SK-N-SH (cell line): ENCODE results near the gene MAP3K7. TPM values are rescaled to one million over a fixed set of nuclear protein-coding genes. Genes with fewer than 3 reads are reported as not detected.

Experiments
- CTCF ChIA-PET: fragments of 300-600, 350-600 bp; formaldehyde crosslinking; extraction: SDS; loops from one replicate; lab custom pipeline; 2021; lab: Yijun Ruan, JAX
- POLR2A ChIA-PET: fragments of 350-600 bp; sonication (Branson Sonifier 250); formaldehyde crosslinking; extraction: SDS; loops from one replicate; lab custom pipeline; 2020; ENCODE audit warnings: antibody characterized with exemption, inconsistent platforms; lab: Yijun Ruan, JAX
- DNase-seq: peaks from one replicate; pipeline ENCODE4 v3.0.0; 2012
- H2AFZ ChIP-seq: fragments of 200-600 bp; sonication (generic); 2 replicates; pipeline ENCODE4 v1.8.1; 2016; ENCODE audit warnings: antibody characterized with exemption, mild to moderate bottlenecking, low read depth
- H3F3A ChIP-seq: fragments of 200-600 bp; sonication (generic); replicated peaks from 2 replicates; pipeline ENCODE3; 2016; ENCODE audit warnings: antibody characterized with exemption, mild to moderate bottlenecking; ENCODE audit not compliant: insufficient read depth
- H3K27ac ChIP-seq, 2 experiments: fragments of 200-500 bp in 1 of 2; fragments of 200-600 bp in 1 of 2; sonication (Bioruptor generic) in 1 of 2; sonication (generic), shearing (Covaris generic) in 1 of 2; 2 replicates each; pipeline versions ENCODE4 v1.5.1 to v1.6.1; 2014 to 2016; ENCODE audit warnings: low read depth in 2 of 2, inconsistent platforms in 1 of 2, low read length in 1 of 2, mild to moderate bottlenecking in 1 of 2, mixed read lengths in 1 of 2
- H3K27me3 ChIP-seq: fragments of 200-600 bp; sonication (generic), shearing (Covaris generic); 2 replicates; pipeline ENCODE4 v1.6.1; 2016; ENCODE audit warnings: mixed run types; ENCODE audit not compliant: insufficient read depth
- H3K36me3 ChIP-seq, 2 experiments: fragments of 200-500 bp in 1 of 2; fragments of 200-600 bp in 1 of 2; sonication (Bioruptor generic) in 1 of 2; sonication (generic) in 1 of 2; replicated peaks in 1 of 2; 2 replicates each; pipeline versions ENCODE3 to v1.5.1; 2014 to 2016; ENCODE audit warnings: low read length in 1 of 2, mild to moderate bottlenecking in 1 of 2; ENCODE audit not compliant: insufficient read depth in 2 of 2, control insufficient read depth in 1 of 2
- H3K4me1 ChIP-seq, 2 experiments: fragments of 200-500 bp in 1 of 2; fragments of 200-600 bp in 1 of 2; sonication (Bioruptor generic) in 1 of 2; sonication (generic), shearing (Covaris generic) in 1 of 2; 2 replicates each; pipeline versions ENCODE4 v1.5.1 to v1.6.1; 2014 to 2016; ENCODE audit warnings: low read depth in 1 of 2, low read length in 1 of 2, mixed run types in 1 of 2; ENCODE audit not compliant: insufficient read depth in 2 of 2, control insufficient read depth in 1 of 2
- H3K4me2 ChIP-seq: fragments of 200-600 bp; sonication (generic), shearing (Covaris generic); 2 replicates; pipeline ENCODE4 v1.6.1; 2017; ENCODE audit warnings: mixed run types
- H3K4me3 ChIP-seq, 2 experiments: fragments of 200-500 bp in 1 of 2; fragments of 200-600 bp in 1 of 2; sonication (Bioruptor generic) in 1 of 2; sonication (generic), shearing (Covaris generic) in 1 of 2; 2 replicates each; pipeline versions ENCODE4 v1.5.1 to v1.8.1; 2014 to 2016; ENCODE audit warnings: low read depth in 2 of 2, inconsistent platforms in 1 of 2, low read length in 1 of 2, mild to moderate bottlenecking in 1 of 2, mixed read lengths in 1 of 2, moderate library complexity in 1 of 2
- H3K79me2 ChIP-seq: fragments of 200-600 bp; sonication (generic); 2 replicates; pipeline ENCODE4 v1.8.1; 2017; ENCODE audit warnings: mild to moderate bottlenecking; ENCODE audit not compliant: insufficient read depth
- H3K9ac ChIP-seq: fragments of 200-600 bp; sonication (generic); 2 replicates; pipeline ENCODE4 v1.6.1; 2017; ENCODE audit warnings: mixed run types
- H3K9me2 ChIP-seq: fragments of 200-600 bp; sonication (generic); 2 replicates; pipeline ENCODE4 v1.6.1; 2017; ENCODE audit warnings: mixed run types
- H3K9me3 ChIP-seq: fragments of 200-600 bp; sonication (generic); 2 replicates; pipeline ENCODE4 v1.6.1; 2017; ENCODE audit warnings: mixed run types, mild to moderate bottlenecking, moderate library complexity
- H4K20me1 ChIP-seq: fragments of 200-600 bp; sonication (generic); 2 replicates; pipeline ENCODE4 v1.6.1; 2017; ENCODE audit warnings: mild to moderate bottlenecking, mixed run types; ENCODE audit not compliant: insufficient read depth
- CHD2 ChIP-seq: fragments of 150-350 bp; IDR thresholded peaks from 2 replicates; pipeline ENCODE4 v1.6.1; 2018; ENCODE audit warnings: low read length; ENCODE audit not compliant: partially characterized antibody
- EZH2phosphoT487 ChIP-seq: fragments of 200-600 bp; sonication (generic); IDR thresholded peaks from 2 replicates; pipeline ENCODE4 v1.6.1; 2017; ENCODE audit warnings: low read depth, mixed run types, mild to moderate bottlenecking, antibody characterized with exemption, moderate library complexity, borderline replicate concordance
- FOSL2 ChIP-seq: IDR thresholded peaks from 2 replicates; pipeline ENCODE4 v1.4.0; 2012; ENCODE audit warnings: low read depth, mild to moderate bottlenecking, moderate library complexity, borderline replicate concordance
- FOXM1 ChIP-seq: IDR thresholded peaks from 2 replicates; pipeline ENCODE4 v1.4.0; 2012; ENCODE audit warnings: low read depth, mild to moderate bottlenecking
- GABPA ChIP-seq: IDR thresholded peaks from 2 replicates; pipeline ENCODE4 v1.4.0; 2012; ENCODE audit warnings: low read depth, mild to moderate bottlenecking
- GATA2 ChIP-seq: sonication (generic); formaldehyde crosslinking; IDR thresholded peaks from 2 replicates; pipeline ENCODE4 v1.5.0; 2020; ENCODE audit warnings: mild to moderate bottlenecking, missing genetic modification reagents
- MEF2A ChIP-seq: IDR thresholded peaks from 2 replicates; pipeline ENCODE4 v1.4.0; 2012; ENCODE audit warnings: low read depth, borderline replicate concordance
- NFIC ChIP-seq: IDR thresholded peaks from 2 replicates; pipeline ENCODE4 v1.4.0; 2012; ENCODE audit warnings: borderline replicate concordance
- RCOR1 ChIP-seq: fragments of 150-350 bp; IDR thresholded peaks from 2 replicates; pipeline ENCODE4 v1.6.1; 2017; ENCODE audit warnings: antibody characterized with exemption, low read length
- RFX5 ChIP-seq: IDR thresholded peaks from 2 replicates; pipeline ENCODE4 v1.6.1; 2012; ENCODE audit warnings: mild to moderate bottlenecking, improper control_type of control experiment, low read length
- RXRA ChIP-seq: IDR thresholded peaks from 2 replicates; pipeline ENCODE4 v1.4.0; 2012; ENCODE audit warnings: low read depth, mild to moderate bottlenecking, borderline replicate concordance
- SIN3A ChIP-seq: IDR thresholded peaks from 2 replicates; pipeline ENCODE4 v1.6.1; 2012; ENCODE audit warnings: low read depth, mild to moderate bottlenecking, low read length, moderate library complexity, borderline replicate concordance
- SMC3 ChIP-seq: IDR thresholded peaks from 2 replicates; pipeline ENCODE4 v1.6.1; 2012; ENCODE audit warnings: low read depth, low read length, improper control_type of control experiment
- TAF1 ChIP-seq: IDR thresholded peaks from 2 replicates; pipeline ENCODE4 v1.6.1; 2012; ENCODE audit warnings: low read depth, mild to moderate bottlenecking, low read length, moderate library complexity, borderline replicate concordance
- TCF12 ChIP-seq: IDR thresholded peaks from 2 replicates; pipeline ENCODE4 v1.4.0; 2012
- ZBTB33 ChIP-seq: IDR thresholded peaks from 2 replicates; pipeline ENCODE4 v1.4.0; 2012; ENCODE audit warnings: low read depth, borderline replicate concordance
- WGBS: methylation state at CpG from one replicate; pipeline ENCODE4 v1.1.6; 2017; ENCODE audit warnings: low lambda C conversion rate; 5-methylcytosine and 5-hydroxymethylcytosine counted together
- polyA plus RNA-seq, 3 experiments: library from polyadenylated mRNA; depleted of rRNA; stranded (reverse); fragments of >200 nt; gene quantifications; 2 replicates each; pipeline ENCODE4 v1.2.3, GENCODE V29; 2012
- TF ChIP-seq, protein P1 (sequence below): IDR thresholded peaks from 2 replicates; pipeline ENCODE4 v1.4.0; 2012; ENCODE audit warnings: low read depth, borderline replicate concordance

Gene MAP3K7
- polyA plus RNA-seq, 1 of the 3 experiments (the other 2 are of a cell fraction), result 21.1 TPM

- 83% methylated on average over 4 of the region's 4 CpGs for WGBS
- Histone ChIP-seq H3F3A (no peaks in the 10 kb centered on the region), H3K27ac (no peak overlapping the region), H2AFZ (no peak overlapping the region), H3K36me3 (no peaks in the 10 kb centered on the region), H3K4me3 (no peak overlapping the region), H3K9me2 (no peaks in the 10 kb centered on the region), H3K9me3 (no peaks in the 10 kb centered on the region), H4K20me1 (no peaks in the 10 kb centered on the region), H3K4me1 (peaks cover 0 to 4% of the 10 kb centered on the region in 2 experiments; a peak in 2 of 4 replicates), H3K9ac (no peak overlapping the region), H3K79me2 (no peaks in the 10 kb centered on the region), H3K27me3 (no peaks in the 10 kb centered on the region), H3K4me2 (no peak overlapping the region)
- ChIA-PET CTCF (interaction anchor here (0.5 to 1.2 kb wide), 4 partner anchors 20 to 512 kb away, joined by 3 to 4 read pairs (median 3); no protein-coding TSS in a partner anchor), POLR2A (no interaction called here)
- TF ChIP-seq TCF12 (no peak), FOSL2 (no peak), GATA2 (CRISPR knock-in tag) (no peak), TAF1 (no peak), NFIC (no peak), EZH2phosphoT487 (no peak), RXRA (no peak), ZBTB33 (no peak), RCOR1 (no peak), SIN3A (no peak), FOXM1 (no peak), RFX5 (no peak), MEF2A (no peak), CHD2 (no peak), SMC3 (no peak), GABPA (no peak)
- TF ChIP-seq, protein P1, sequence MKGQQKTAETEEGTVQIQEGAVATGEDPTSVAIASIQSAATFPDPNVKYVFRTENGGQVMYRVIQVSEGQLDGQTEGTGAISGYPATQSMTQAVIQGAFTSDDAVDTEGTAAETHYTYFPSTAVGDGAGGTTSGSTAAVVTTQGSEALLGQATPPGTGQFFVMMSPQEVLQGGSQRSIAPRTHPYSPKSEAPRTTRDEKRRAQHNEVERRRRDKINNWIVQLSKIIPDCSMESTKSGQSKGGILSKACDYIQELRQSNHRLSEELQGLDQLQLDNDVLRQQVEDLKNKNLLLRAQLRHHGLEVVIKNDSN, result no peak
- no peak for DNase-seq
These were observed 123.0 kb downstream of the MAP3K7 start for GRCh38 chr6:90463874-90464273.
